SK-N-SH (cell line): Measurements from ENCODE around the gene UBE2E2.

Experiments used
- CTCF ChIP-seq: fragments of 200-600 bp; sonication (generic); IDR thresholded peaks from 2 replicates; pipeline ENCODE4 v1.6.1; 2017; ENCODE audit warnings: antibody characterized with exemption, mild to moderate bottlenecking, moderate library complexity
- POLR2AphosphoS5 ChIP-seq: IDR thresholded peaks from 2 replicates; pipeline ENCODE4 v1.6.1; 2012; ENCODE audit warnings: low read depth, low read length
- RAD21 ChIP-seq: IDR thresholded peaks from 2 replicates; pipeline ENCODE4 v1.6.1; 2012; ENCODE audit warnings: mild to moderate bottlenecking, low read length
- TCF12 ChIP-seq: IDR thresholded peaks from 2 replicates; pipeline ENCODE4 v1.4.0; 2012

GRCh38 chr3:23341147-23341838 lies 138.2 kb downstream of the UBE2E2 start:
- no peak for TF ChIP-seq CTCF
- TF ChIP-seq RAD21: no peak
- no peak for TF ChIP-seq POLR2AphosphoS5
- no peak for TF ChIP-seq TCF12
